HepG2 (cell line): ENCODE measurements around the gene LRIT2. TPM values are rescaled to one million over a fixed set of nuclear protein-coding genes. Genes with fewer than 3 reads are reported as not detected.

Experiments used
- ATAC-seq: fragments of 200-7000 bp; cut with Tn5 transposase; 3 replicates; pipeline ENCODE4 v1.9.1; 2020; ENCODE audit warnings: mild to moderate bottlenecking, moderate library complexity
- BruUV-seq: library from RNA; stranded (reverse); fragments of 400-500 nt; replicated peaks from 2 replicates; lab custom pipeline; 2021; lab: Mats Ljungman, UMichigan
- CTCF ChIA-PET: fragments of 300-600 bp; formaldehyde crosslinking; extraction: SDS; loops from one replicate; lab custom pipeline; 2021; ENCODE audit warnings: low total read pairs, inconsistent platforms, low intra/inter-chr PET ratio; lab: Yijun Ruan, JAX
- POLR2A ChIA-PET: fragments of 350-600 bp; sonication (Branson Sonifier 250); formaldehyde crosslinking; loops from one replicate; lab custom pipeline; 2020; ENCODE audit warnings: antibody characterized with exemption, inconsistent platforms; lab: Yijun Ruan, JAX
- DNase-seq: peaks from one replicate; pipeline ENCODE4 v3.0.0-alpha.2; 2015; ENCODE audit warnings: low spot score
- FAIRE-seq: peaks from 3 replicates; lab custom pipeline; 2011; peaks lifted over from hg19 to GRCh38; lab: Jason Lieb, UNC
- H2AFZ ChIP-seq: one replicate; pipeline ENCODE4 v1.6.1; 2011; ENCODE audit warnings: low read length, inconsistent platforms
- H3K27ac ChIP-seq: fragments of 300-600 bp; 3 replicates; pipeline ENCODE4 v1.8.0; 2011; ENCODE audit warnings: mixed run types, mild to moderate bottlenecking, mixed read lengths, low read length, inconsistent platforms; ENCODE audit not compliant: insufficient read depth; ENCODE audit errors: extremely low read length
- H3K27me3 ChIP-seq, 2 experiments: fragments of 200-600 bp in 1 of 2; 2 replicates in 1 of 2; 3 replicates in 1 of 2; pipeline versions ENCODE4 v1.6.0 to v1.8.0; 2011; ENCODE audit warnings: low read length in 2 of 2, mild to moderate bottlenecking in 2 of 2, moderate library complexity in 2 of 2, inconsistent platforms in 1 of 2; ENCODE audit not compliant: insufficient read depth in 2 of 2, control insufficient read depth in 1 of 2
- H3K36me3 ChIP-seq, 2 experiments: fragments of 200-600 bp in 1 of 2; replicated peaks in 1 of 2; 2 replicates in 1 of 2; 3 replicates in 1 of 2; pipeline versions ENCODE4 v1.5.1 to v1.8.0; 2011; ENCODE audit warnings: low read length in 2 of 2, inconsistent platforms in 1 of 2; ENCODE audit not compliant: insufficient read depth in 2 of 2, control insufficient read depth in 1 of 2
- H3K4me1 ChIP-seq: 2 replicates; pipeline ENCODE4 v1.5.1; 2012; ENCODE audit warnings: low read length, inconsistent platforms; ENCODE audit not compliant: insufficient read depth
- H3K4me2 ChIP-seq: 2 replicates; pipeline ENCODE4 v1.6.0; 2011; ENCODE audit warnings: low read depth, low read length, inconsistent platforms
- H3K4me3 ChIP-seq, 3 experiments: fragments of 200-600 bp in 1 of 3; sonication (generic), shearing (Covaris generic) in 1 of 3; replicated peaks in 1 of 3; 2 replicates each; pipeline ENCODE4 v1.5.1; 2011 to 2016; ENCODE audit warnings: low read length in 3 of 3, inconsistent platforms in 2 of 3, low read depth in 2 of 3, mild to moderate bottlenecking in 2 of 3, control low read depth in 1 of 3, mixed read lengths in 1 of 3; ENCODE audit not compliant: insufficient read depth in 1 of 3
- H3K79me2 ChIP-seq: one replicate; pipeline ENCODE4 v1.6.1; 2011; ENCODE audit warnings: low read length, inconsistent platforms; ENCODE audit not compliant: insufficient read depth
- H3K9ac ChIP-seq: 2 replicates; pipeline ENCODE4 v1.6.0; 2011; ENCODE audit warnings: mild to moderate bottlenecking, low read depth, low read length, inconsistent platforms; ENCODE audit not compliant: insufficient read depth
- H3K9me3 ChIP-seq: 2 replicates; pipeline ENCODE4 v1.5.1; 2012; ENCODE audit warnings: mild to moderate bottlenecking, low read length
- H4K20me1 ChIP-seq: 2 replicates; pipeline ENCODE4 v1.6.0; 2011; ENCODE audit warnings: inconsistent platforms, mild to moderate bottlenecking, low read length, moderate library complexity; ENCODE audit not compliant: insufficient read depth
- DNMT3B ChIP-seq: conservative IDR thresholded peaks from 2 replicates; pipeline ENCODE4 v1.6.1; 2016; ENCODE audit warnings: missing biosample characterization, control low read depth
- FOSL1 ChIP-seq: sonication (generic); formaldehyde crosslinking; IDR thresholded peaks from 2 replicates; pipeline ENCODE4 v1.9.0; 2021; ENCODE audit warnings: missing genetic modification reagents, borderline replicate concordance
- KAT7 ChIP-seq: IDR thresholded peaks from 2 replicates; pipeline ENCODE4 v1.6.1; 2018; ENCODE audit warnings: borderline replicate concordance, missing compliant biosample characterization
- KDM5B ChIP-seq: sonication (generic); formaldehyde crosslinking; IDR thresholded peaks from 2 replicates; pipeline ENCODE4 v1.4.0; 2020; ENCODE audit warnings: missing genetic modification reagents, mild to moderate bottlenecking, borderline replicate concordance
- MEIS1 ChIP-seq: sonication (generic); formaldehyde crosslinking; IDR thresholded peaks from 2 replicates; pipeline ENCODE4 v1.9.0; 2021; ENCODE audit warnings: mild to moderate bottlenecking, missing genetic modification reagents, moderate library complexity, borderline replicate concordance
- PITX1 ChIP-seq: sonication (generic); formaldehyde crosslinking; IDR thresholded peaks from 2 replicates; pipeline ENCODE4 v1.5.1; 2020; ENCODE audit warnings: mild to moderate bottlenecking, missing genetic modification reagents
- POGZ ChIP-seq: sonication (generic); formaldehyde crosslinking; IDR thresholded peaks from 2 replicates; pipeline ENCODE4 v1.4.0; 2020; ENCODE audit warnings: mild to moderate bottlenecking, missing genetic modification reagents
- RERE ChIP-seq: IDR thresholded peaks from 2 replicates; pipeline ENCODE4 v1.6.1; 2016; ENCODE audit warnings: low read depth, missing genetic modification reagents, missing compliant biosample characterization
- SRF ChIP-seq: IDR thresholded peaks from 2 replicates; pipeline ENCODE4 v1.6.1; 2011; ENCODE audit warnings: mild to moderate bottlenecking, low read depth, low read length, moderate library complexity
- TCF12 ChIP-seq, 2 experiments: fragments of 450-650 bp in 1 of 2; sonication (generic) in 1 of 2; formaldehyde crosslinking in 1 of 2; IDR thresholded peaks; 2 replicates each; pipeline versions ENCODE4 v1.6.1 to v1.8.0; 2017 to 2022; ENCODE audit warnings: antibody characterized with exemption in 1 of 2, mild to moderate bottlenecking in 1 of 2, missing genetic modification reagents in 1 of 2, moderate library complexity in 1 of 2
- TEF ChIP-seq: sonication (generic); formaldehyde crosslinking; IDR thresholded peaks from 2 replicates; pipeline ENCODE4 v1.5.0; 2020; ENCODE audit warnings: missing genetic modification reagents
- TGIF2 ChIP-seq: IDR thresholded peaks from 2 replicates; pipeline ENCODE4 v1.6.1; 2016; ENCODE audit warnings: control low read depth, missing compliant biosample characterization
- ZBTB3 ChIP-seq: sonication (generic); formaldehyde crosslinking; IDR thresholded peaks from 2 replicates; pipeline ENCODE4 v1.4.0; 2020; ENCODE audit warnings: low read depth, mild to moderate bottlenecking, moderate library complexity, missing genetic modification reagents, borderline replicate concordance
- ZFAT ChIP-seq: sonication (generic); formaldehyde crosslinking; conservative IDR thresholded peaks from 2 replicates; pipeline ENCODE4 v1.8.1; 2023; ENCODE audit warnings: missing genetic modification reagents, inconsistent platforms
- ZNF136 ChIP-seq: sonication (generic); formaldehyde crosslinking; IDR thresholded peaks from 2 replicates; pipeline ENCODE4 v1.8.1; 2022; ENCODE audit warnings: low read depth, mild to moderate bottlenecking, moderate library complexity, missing genetic modification reagents
- ZNF468 ChIP-seq: sonication (generic); formaldehyde crosslinking; IDR thresholded peaks from 2 replicates; pipeline ENCODE4 v1.8.0; 2022; ENCODE audit warnings: mild to moderate bottlenecking, moderate library complexity, missing genetic modification reagents
- ZNF510 ChIP-seq: sonication (generic); formaldehyde crosslinking; IDR thresholded peaks from 2 replicates; pipeline ENCODE4 v1.4.0; 2020; ENCODE audit warnings: low read depth, mild to moderate bottlenecking, missing genetic modification reagents
- ZNF629 ChIP-seq: sonication (generic); formaldehyde crosslinking; conservative IDR thresholded peaks from 2 replicates; pipeline ENCODE4 v1.5.0; 2020; ENCODE audit warnings: missing genetic modification reagents
- ZNF724P ChIP-seq: sonication (generic); formaldehyde crosslinking; IDR thresholded peaks from 2 replicates; pipeline ENCODE4 v1.8.0; 2022; ENCODE audit warnings: missing genetic modification reagents, borderline replicate concordance
- WGBS: methylation state at CpG from one replicate; pipeline ENCODE4 v1.1.6; 2017; ENCODE audit warnings: low lambda C conversion rate; 5-methylcytosine and 5-hydroxymethylcytosine counted together
- in situ Hi-C: cut with HindIII; loops from 2 replicates; pipeline ENCODE4 v1.10.0; 2017; ENCODE audit warnings: low pct_unique_long_range_greater_than_20kb; ENCODE audit not compliant: extremely low pct_ligation_motif_present
- intact Hi-C: fragments of 100-400 bp; cut with micrococcal nuclease; formaldehyde crosslinking; loops from one replicate; pipeline ENCODE4 v1.10.0; 2022; ENCODE audit not compliant: unreplicated experiment
- polyA plus RNA-seq, 8 experiments: library from polyadenylated mRNA; depleted of rRNA in 3 of 8; stranded (reverse) in 7 of 8; unstranded in 1 of 8; fragments of >200 nt; fragmentation: Illumina TruSeq in 4 of 8; extraction: Trizol in 4 of 8; gene quantifications; 2 replicates each; pipeline versions ENCODE4 v1.2.1 to v1.2.3, GENCODE V29; 2011 to 2016; ENCODE audit warnings: low read depth in 4 of 8, missing spikeins in 1 of 8, mixed read lengths in 1 of 8; ENCODE audit not compliant: insufficient read depth in 1 of 8
- total RNA-seq, 5 experiments: library from RNA; depleted of rRNA; stranded (reverse); fragments of >200 nt; fragmentation: Illumina TruSeq; extraction: Trizol; gene quantifications; 2 replicates each; pipeline ENCODE4 v1.2.3, GENCODE V29; 2016; ENCODE audit warnings: low read depth in 1 of 5

The LRIT2 gene
- total and polyA plus RNA-seq, 2 of the 13 experiments (the other 11 are each of a cell fraction or from before 2014, with no cell fraction given) = not detected

GRCh38 chr10:84247496-84247895, 22.2 kb upstream of the LRIT2 start (continued):
- TF ChIP-seq ZNF468 (CRISPR knock-in tag) (no peak), ZBTB3 (no peak), RERE (CRISPR knock-in tag) (no peak), KAT7 (CRISPR knock-in tag) (no peak), SRF (no peak), FOSL1 (CRISPR knock-in tag) (no peak), DNMT3B (CRISPR knock-in tag) (no peak), MEIS1 (no peak)

- in situ Hi-C loops = no loop called here
- H3K4me2 ChIP-seq = peak within 1 kb of the TSS; percentile 66
- POLR2A ChIA-PET = no interaction called here
- DNase-seq = peak; percentile 75
- H3K4me3 ChIP-seq = peak within 1 kb of the TSS in 2 of 3 experiments; percentile 17 to 54; a peak in 3 of 6 replicates
- CTCF ChIA-PET = no interaction called here
- ATAC-seq = peak; percentile 81
- intact Hi-C loops = no loop called here
- BruUV-seq = no TSS peak
- no peaks in the 10 kb centered on the region for H3K79me2 ChIP-seq
- no peak within 1 kb of the TSS for H2AFZ ChIP-seq
- no peak within 1 kb of the TSS for H3K27ac ChIP-seq
- peak; percentile 70 for FAIRE-seq
- H3K9me3 ChIP-seq = no peaks in the 10 kb centered on the region
- WGBS = 0% methylated on average over 7 of the region's 9 CpGs
- no peak within 1 kb of the TSS for H3K9ac ChIP-seq
- no peaks in the 10 kb centered on the region for H3K36me3 ChIP-seq
- peaks cover 3 to 9% of the 10 kb centered on the region in 2 experiments; a peak in 3 of 5 replicates for H3K27me3 ChIP-seq
- peaks cover 33% of the 10 kb centered on the region for H3K4me1 ChIP-seq
- no peaks in the 10 kb centered on the region for H4K20me1 ChIP-seq
- no peak for TF ChIP-seq TCF12 (IDR thresholded peaks at IDR 0.05)
- no peak for TF ChIP-seq TCF12 (CRISPR knock-in tag; IDR thresholded peaks at IDR 0.05)
- TF ChIP-seq ZNF510 (CRISPR knock-in tag) = no peak
- TF ChIP-seq TGIF2 (CRISPR knock-in tag) = peak; percentile 23; the same call in 1 of the 2 replicates
- peak; percentile 23; the same call in 1 of the 2 replicates for TF ChIP-seq PITX1
- peak; percentile 92 for TF ChIP-seq ZNF629 (CRISPR knock-in tag)
- TF ChIP-seq TEF = peak; percentile 73; the same call in 1 of the 2 replicates
- no peak for TF ChIP-seq ZFAT (CRISPR knock-in tag)
- no peak for TF ChIP-seq ZNF724P (CRISPR knock-in tag)
- 0 out of 2 replicates have a peak, but pooled peaks have one; percentile 42 for TF ChIP-seq POGZ (CRISPR knock-in tag)
- no peak for TF ChIP-seq ZNF136 (CRISPR knock-in tag)
- TF ChIP-seq KDM5B (CRISPR knock-in tag) = 0 out of 2 replicates have a peak, but pooled peaks have one; percentile 29
Observed at GRCh38 chr10:84244651-84245270, 19.4 kb upstream of the LRIT2 start, which contains the start of gene RGR. Gene RGR, plus strand, starts transcription at chr10:84245053. Its CDS starts 38 bp downstream, at chr10:84245091.
